DOHH2 (cell line): ENCODE data around the gene STXBP5L.

Source experiments
- H3F3A ChIP-seq: fragments of 200-600 bp; sonication (generic), shearing (Covaris generic); 2 replicates; pipeline ENCODE4 v1.6.0; 2016; ENCODE audit warnings: antibody characterized with exemption, mild to moderate bottlenecking; ENCODE audit not compliant: control insufficient read depth, insufficient read depth
- H3K27ac ChIP-seq: fragments of 200-600 bp; sonication (generic); 2 replicates; pipeline ENCODE4 v1.5.1; 2014; ENCODE audit warnings: low read depth, mild to moderate bottlenecking, low read length, moderate library complexity
- H3K27me3 ChIP-seq: fragments of 200-600 bp; sonication (generic); 2 replicates; pipeline ENCODE4 v1.6.1; 2014; ENCODE audit warnings: mild to moderate bottlenecking, low read length, mixed read lengths; ENCODE audit not compliant: control insufficient read depth
- H3K36me3 ChIP-seq: fragments of 200-600 bp; sonication (generic); 2 replicates; pipeline ENCODE4 v1.6.1; 2014; ENCODE audit warnings: mild to moderate bottlenecking, low read length, moderate library complexity, mixed read lengths; ENCODE audit not compliant: control insufficient read depth
- H3K4me1 ChIP-seq: fragments of 200-600 bp; sonication (generic); 2 replicates; pipeline ENCODE4 v1.6.1; 2014; ENCODE audit warnings: mild to moderate bottlenecking, low read length, mixed read lengths; ENCODE audit not compliant: control insufficient read depth
- H3K4me2 ChIP-seq: fragments of 200-600 bp; sonication (generic); 2 replicates; pipeline ENCODE4 v1.6.0; 2014; ENCODE audit warnings: mild to moderate bottlenecking, low read length, moderate library complexity
- H3K4me3 ChIP-seq: fragments of 200-600 bp; sonication (generic); 2 replicates; pipeline ENCODE4 v1.5.1; 2014; ENCODE audit warnings: mild to moderate bottlenecking, low read length, mixed read lengths
- H3K79me2 ChIP-seq: fragments of 200-600 bp; sonication (generic); 2 replicates; pipeline ENCODE4 v1.6.1; 2014; ENCODE audit warnings: mild to moderate bottlenecking, low read length, mixed read lengths; ENCODE audit not compliant: control insufficient read depth
- H3K9me2 ChIP-seq: fragments of 200-600 bp; sonication (generic); replicated peaks from 2 replicates; pipeline ENCODE4 v1.6.1; 2014; ENCODE audit warnings: mild to moderate bottlenecking, low read length, mixed read lengths; ENCODE audit not compliant: control insufficient read depth
- H3K9me3 ChIP-seq: fragments of 200-600 bp; sonication (generic); 2 replicates; pipeline ENCODE4 v1.6.1; 2014; ENCODE audit warnings: antibody characterized with exemption, low read length, mixed read lengths; ENCODE audit not compliant: control insufficient read depth, insufficient read depth
- H4K20me1 ChIP-seq: fragments of 200-600 bp; sonication (generic); 2 replicates; pipeline ENCODE4 v1.6.0; 2014; ENCODE audit warnings: low read depth, mild to moderate bottlenecking, antibody characterized with exemption, low read length, moderate library complexity; ENCODE audit not compliant: control insufficient read depth, insufficient read depth
- EZH2phosphoT487 ChIP-seq: fragments of 200-600 bp; sonication (generic); IDR thresholded peaks from 2 replicates; pipeline ENCODE4 v1.6.1; 2017; ENCODE audit warnings: borderline replicate concordance, mild to moderate bottlenecking, antibody characterized with exemption, low read length, moderate library complexity, mixed read lengths
- TF ChIP-seq, protein P1 (sequence below): fragments of 200-600 bp; sonication (generic); IDR thresholded peaks from one replicate; pipeline ENCODE4 v1.5.1; 2014; ENCODE audit warnings: antibody characterized with exemption, mild to moderate bottlenecking, low read depth, low read length; ENCODE audit not compliant: poor library complexity, severe bottlenecking

Gene STXBP5L

GRCh38 chr3:121111914-121112612 lies 204.1 kb downstream of the STXBP5L start:
- H3K36me3 ChIP-seq: no peaks in the 10 kb centered on the region
- H3K9me3 ChIP-seq: no peaks in the 10 kb centered on the region
- H3K27me3 ChIP-seq: no peaks in the 10 kb centered on the region
- H3K9me2 ChIP-seq: no peaks in the 10 kb centered on the region
- H3K79me2 ChIP-seq: no peaks in the 10 kb centered on the region
- H3K4me1 ChIP-seq: no peaks in the 10 kb centered on the region
- H3K4me3 ChIP-seq: no peak overlapping the region
- no peaks in the 10 kb centered on the region for H3F3A ChIP-seq
- H3K4me2 ChIP-seq: no peak overlapping the region
- TF ChIP-seq EZH2phosphoT487: no peak
- TF ChIP-seq, protein P1, sequence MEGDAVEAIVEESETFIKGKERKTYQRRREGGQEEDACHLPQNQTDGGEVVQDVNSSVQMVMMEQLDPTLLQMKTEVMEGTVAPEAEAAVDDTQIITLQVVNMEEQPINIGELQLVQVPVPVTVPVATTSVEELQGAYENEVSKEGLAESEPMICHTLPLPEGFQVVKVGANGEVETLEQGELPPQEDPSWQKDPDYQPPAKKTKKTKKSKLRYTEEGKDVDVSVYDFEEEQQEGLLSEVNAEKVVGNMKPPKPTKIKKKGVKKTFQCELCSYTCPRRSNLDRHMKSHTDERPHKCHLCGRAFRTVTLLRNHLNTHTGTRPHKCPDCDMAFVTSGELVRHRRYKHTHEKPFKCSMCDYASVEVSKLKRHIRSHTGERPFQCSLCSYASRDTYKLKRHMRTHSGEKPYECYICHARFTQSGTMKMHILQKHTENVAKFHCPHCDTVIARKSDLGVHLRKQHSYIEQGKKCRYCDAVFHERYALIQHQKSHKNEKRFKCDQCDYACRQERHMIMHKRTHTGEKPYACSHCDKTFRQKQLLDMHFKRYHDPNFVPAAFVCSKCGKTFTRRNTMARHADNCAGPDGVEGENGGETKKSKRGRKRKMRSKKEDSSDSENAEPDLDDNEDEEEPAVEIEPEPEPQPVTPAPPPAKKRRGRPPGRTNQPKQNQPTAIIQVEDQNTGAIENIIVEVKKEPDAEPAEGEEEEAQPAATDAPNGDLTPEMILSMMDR: no peak
- H3K27ac ChIP-seq: no peak overlapping the region
- H4K20me1 ChIP-seq: no peaks in the 10 kb centered on the region

- TF ChIP-seq, protein P1: no peak
- TF ChIP-seq EZH2phosphoT487: no peak
These were observed 218.2 kb downstream of the STXBP5L start for GRCh38 chr3:121126033-121126706.

DNA sequence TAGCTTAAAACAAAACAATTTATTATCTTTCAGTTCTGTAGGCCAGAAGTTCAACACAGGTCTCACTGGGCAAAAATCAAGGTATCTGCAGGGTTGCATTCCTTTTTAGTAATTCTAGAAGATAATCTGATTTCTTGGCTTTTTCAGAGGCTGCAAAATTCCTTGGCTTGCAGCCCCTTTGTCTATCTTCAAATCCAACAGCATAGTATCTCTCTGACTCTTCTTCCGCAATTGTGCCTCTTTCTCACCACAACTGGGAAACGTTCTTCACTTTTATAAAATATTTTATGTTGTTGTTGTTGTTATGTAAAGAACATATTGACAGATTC lies 218.7 kb downstream of the STXBP5L start:
- H3K27me3 ChIP-seq: no peaks in the 10 kb centered on the region
- H4K20me1 ChIP-seq: no peaks in the 10 kb centered on the region
- no peaks in the 10 kb centered on the region for H3K36me3 ChIP-seq
- no peaks in the 10 kb centered on the region for H3K79me2 ChIP-seq
- H3K4me2 ChIP-seq: no peak overlapping the region
- H3K4me3 ChIP-seq: no peak overlapping the region
- H3K27ac ChIP-seq: no peak overlapping the region
- no peaks in the 10 kb centered on the region for H3F3A ChIP-seq
- H3K9me3 ChIP-seq: no peaks in the 10 kb centered on the region
- H3K4me1 ChIP-seq: no peaks in the 10 kb centered on the region
- no peaks in the 10 kb centered on the region for H3K9me2 ChIP-seq
- TF ChIP-seq EZH2phosphoT487: no peak
- TF ChIP-seq, protein P1: no peak

More at GRCh38 chr3:121126033-121126706, 218.2 kb downstream of the STXBP5L start:
- Histone ChIP-seq H3K36me3 (no peaks in the 10 kb centered on the region), H3K9me3 (no peaks in the 10 kb centered on the region), H3K4me1 (no peaks in the 10 kb centered on the region), H3K79me2 (no peaks in the 10 kb centered on the region), H4K20me1 (no peaks in the 10 kb centered on the region), H3K9me2 (no peaks in the 10 kb centered on the region), H3K27me3 (no peaks in the 10 kb centered on the region), H3F3A (no peaks in the 10 kb centered on the region), H3K27ac (no peak overlapping the region), H3K4me2 (no peak overlapping the region), H3K4me3 (no peak overlapping the region)
